OCI-LY3 (cell line): Measurements from ENCODE around the gene PCMT1.
"Not testable (repeated sequence)": the region's sequence is repeated elsewhere in the genome, so short reads cannot be mapped to it uniquely, and the experiment has no call there.

Experiments used
- H2AFZ ChIP-seq: fragments of 200-600, 300-600 bp; shearing (Covaris generic); 2 replicates; pipeline ENCODE4 v1.6.0; 2014; ENCODE audit warnings: antibody characterized with exemption, low read depth, low read length
- H3K27ac ChIP-seq: fragments of 200-600, 300-600 bp; sonication (generic); 2 replicates; pipeline ENCODE4 v1.5.1; 2014; ENCODE audit warnings: mild to moderate bottlenecking, low read length, moderate library complexity, mixed read lengths
- H3K27me3 ChIP-seq: fragments of 200-600, 300-600 bp; sonication (generic); 2 replicates; pipeline ENCODE4 v1.6.1; 2014; ENCODE audit warnings: low read depth, low read length, mixed read lengths
- H3K36me3 ChIP-seq: fragments of 200-600, 300-600 bp; sonication (generic); replicated peaks from 2 replicates; pipeline ENCODE3; 2014; ENCODE audit warnings: low read depth, low read length, mixed read lengths
- H3K4me1 ChIP-seq: fragments of 300-600, 200-600 bp; sonication (generic); 2 replicates; pipeline ENCODE4 v1.6.1; 2014; ENCODE audit warnings: low read length, mixed read lengths
- H3K4me2 ChIP-seq: fragments of 200-600, 300-600 bp; sonication (generic); 2 replicates; pipeline ENCODE4 v1.6.1; 2014; ENCODE audit warnings: low read length, mixed read lengths
- H3K4me3 ChIP-seq: fragments of 300-600, 200-600 bp; sonication (generic); 2 replicates; pipeline ENCODE4 v1.5.1; 2014; ENCODE audit warnings: antibody characterized with exemption, mild to moderate bottlenecking, low read length, moderate library complexity
- H3K79me2 ChIP-seq: fragments of 300-600, 200-600 bp; shearing (Covaris generic); 2 replicates; pipeline ENCODE4 v1.6.1; 2014; ENCODE audit warnings: mild to moderate bottlenecking, low read length, mixed read lengths
- H3K9ac ChIP-seq: fragments of 300-600, 200-600 bp; shearing (Covaris generic); 2 replicates; pipeline ENCODE4 v1.6.0; 2014; ENCODE audit warnings: mild to moderate bottlenecking, low read length, moderate library complexity
- H3K9me3 ChIP-seq: fragments of 200-600, 300-600 bp; shearing (Covaris generic); 2 replicates; pipeline ENCODE4 v1.6.1; 2014; ENCODE audit warnings: low read length, mixed read lengths; ENCODE audit not compliant: insufficient read depth
- H4K20me1 ChIP-seq: fragments of 200-600, 300-600 bp; sonication (generic); 2 replicates; pipeline ENCODE4 v1.6.1; 2016; ENCODE audit warnings: low read length, mixed read lengths; ENCODE audit not compliant: insufficient read depth
- CTCF ChIP-seq: fragments of 200-600, 300-600 bp; sonication (generic); IDR thresholded peaks from 2 replicates; pipeline ENCODE4 v1.5.1; 2014; ENCODE audit warnings: antibody characterized with exemption, low read length, low read depth
- EZH2phosphoT487 ChIP-seq: fragments of 200-600 bp; shearing (Covaris generic); IDR thresholded peaks from 2 replicates; pipeline ENCODE4 v1.6.1; 2018; ENCODE audit warnings: antibody characterized with exemption, mixed run types, low read depth

Gene PCMT1

GRCh38 chr6:149844480-149844879 lies 94.9 kb downstream of the PCMT1 start:
- Histone ChIP-seq H3K4me1 (peaks cover 2% of the 10 kb centered on the region; the same call in 1 of the 2 replicates), H3K4me3 (no peak overlapping the region), H3K36me3 (no peaks in the 10 kb centered on the region), H3K27ac (no peak overlapping the region), H3K4me2 (no peak overlapping the region), H4K20me1 (no peaks in the 10 kb centered on the region), H2AFZ (no peak overlapping the region), H3K27me3 (no peaks in the 10 kb centered on the region), H3K79me2 (no peaks in the 10 kb centered on the region), H3K9me3 (no peaks in the 10 kb centered on the region), H3K9ac (no peak overlapping the region)
- no peak for TF ChIP-seq EZH2phosphoT487
- no peak for TF ChIP-seq CTCF

GRCh38 chr6:149845549-149845948 lies 96.0 kb downstream of the PCMT1 start:
- H3K9me3 ChIP-seq = no peaks in the 10 kb centered on the region
- TF ChIP-seq CTCF (no peak), EZH2phosphoT487 (no peak)
- peaks cover 2% of the 10 kb centered on the region; the same call in 1 of the 2 replicates for H3K4me1 ChIP-seq
- H3K4me2 ChIP-seq = no peak overlapping the region
- no peak overlapping the region for H3K9ac ChIP-seq
- H4K20me1 ChIP-seq = no peaks in the 10 kb centered on the region
- H3K79me2 ChIP-seq = no peaks in the 10 kb centered on the region
- H3K4me3 ChIP-seq = no peak overlapping the region
- no peak overlapping the region for H3K27ac ChIP-seq
- no peaks in the 10 kb centered on the region for H3K27me3 ChIP-seq
- no peaks in the 10 kb centered on the region for H3K36me3 ChIP-seq
- H2AFZ ChIP-seq = no peak overlapping the region

- Histone ChIP-seq H3K9ac (no peak overlapping the region), H3K27me3 (no peaks in the 10 kb centered on the region), H2AFZ (no peak overlapping the region), H3K4me1 (peaks cover 2% of the 10 kb centered on the region; the same call in 1 of the 2 replicates), H4K20me1 (no peaks in the 10 kb centered on the region), H3K79me2 (no peaks in the 10 kb centered on the region), H3K4me3 (no peak overlapping the region), H3K9me3 (no peaks in the 10 kb centered on the region), H3K36me3 (no peaks in the 10 kb centered on the region), H3K4me2 (no peak overlapping the region), H3K27ac (no peak overlapping the region)
- no peak for TF ChIP-seq EZH2phosphoT487
- no peak for TF ChIP-seq CTCF
Measured at GRCh38 chr6:149846321-149846720, 96.8 kb downstream of the PCMT1 start.

GRCh38 chr6:149847939-149848267 lies 98.4 kb downstream of the PCMT1 start:
- Histone ChIP-seq H4K20me1 (no peaks in the 10 kb centered on the region), H2AFZ (no peak overlapping the region), H3K9me3 (no peaks in the 10 kb centered on the region), H3K27me3 (no peaks in the 10 kb centered on the region), H3K36me3 (no peaks in the 10 kb centered on the region), H3K4me1 (peaks cover 11% of the 10 kb centered on the region), H3K79me2 (no peaks in the 10 kb centered on the region), H3K9ac (no peak overlapping the region), H3K4me3 (no peak overlapping the region), H3K4me2 (no peak overlapping the region), H3K27ac (no peak overlapping the region)
- no peak for TF ChIP-seq CTCF
- no peak for TF ChIP-seq EZH2phosphoT487

- H3K4me1 ChIP-seq = peaks cover 11% of the 10 kb centered on the region
- H2AFZ ChIP-seq, H3K27ac ChIP-seq: not testable (repeated sequence)
Measured at GRCh38 chr6:149848343-149848742, 98.8 kb downstream of the PCMT1 start.

More at GRCh38 chr6:149848343-149848742, 98.8 kb downstream of the PCMT1 start:
- H3K79me2 ChIP-seq, H4K20me1 ChIP-seq, H3K9ac ChIP-seq, H3K27me3 ChIP-seq, H3K36me3 ChIP-seq, H3K4me2 ChIP-seq, H3K9me3 ChIP-seq, H3K4me3 ChIP-seq: not testable (repeated sequence)
